ENCODE measurements around the gene ARIH1.
A peak's percentile ranks its signal among the peaks of the same experiment; 100 is the strongest.
"Not testable (repeated sequence)": the region's sequence is repeated elsewhere in the genome, so short reads cannot be mapped to it uniquely, and the experiment has no call there.

Gene ARIH1

GRCh38 chr15:72614810-72615532 lies 140.8 kb downstream of the ARIH1 start:
- no peak for DNase-seq

GRCh38 chr15:72615533-72616233 lies 141.6 kb downstream of the ARIH1 start:
- DNase-seq = not testable (repeated sequence)

- no peak for DNase-seq
Observed at GRCh38 chr15:72616491-72617210, 142.5 kb downstream of the ARIH1 start.

GRCh38 chr15:72623854-72624253 lies 149.7 kb downstream of the ARIH1 start:
- not testable (repeated sequence) for DNase-seq

- not testable (repeated sequence) for DNase-seq
Observed at GRCh38 chr15:72626153-72626552, 152.0 kb downstream of the ARIH1 start.

- DNase-seq = not testable (repeated sequence)
Observed at GRCh38 chr15:72628249-72629067, 154.3 kb downstream of the ARIH1 start.

GRCh38 chr15:72629068-72629570 lies 155.0 kb downstream of the ARIH1 start:
- not testable (repeated sequence) for DNase-seq

- DNase-seq = peak; percentile 83
Observed at GRCh38 chr15:72636519-72637282, 162.6 kb downstream of the ARIH1 start.

- not testable (repeated sequence) for DNase-seq
Observed at GRCh38 chr15:72639759-72640483, 165.8 kb downstream of the ARIH1 start.

GRCh38 chr15:72642271-72642670 lies 168.1 kb downstream of the ARIH1 start:
- not testable (repeated sequence) for DNase-seq

- not testable (repeated sequence) for DNase-seq
Observed at GRCh38 chr15:72648631-72649253, 174.6 kb downstream of the ARIH1 start.
